ENCODE data around the gene NEK6.

- TF ChIP-seq CTCF (IDR thresholded peaks at IDR 0.05) (no peak), POLR2A (IDR thresholded peaks at IDR 0.05) (no peak)
Observed at GRCh38 chr9:124358631-124359030, 100.9 kb downstream of the NEK6 start.
